Kasumi-1 (cell line): ENCODE data around the gene OR10H1.
"Not testable (repeated sequence)": the region's sequence is repeated elsewhere in the genome, so short reads cannot be mapped to it uniquely, and the experiment has no call there.

ENCODE experiments used
- DNase-seq, 2 experiments: peaks; one replicate each; lab custom pipeline; 2025; lab: John Stamatoyannopoulos, UW

Gene OR10H1

GRCh38 chr19:15815306-15815705, at the start of gene OR10H1:
Gene OR10H1, minus strand, starts transcription at chr19:15815664. Its CDS starts 7,627 bp downstream, at chr19:15808037.
- no peak for DNase-seq

GRCh38 chr19:15864824-15865223, 49.4 kb upstream of the OR10H1 start:
- no peak for DNase-seq

GRCh38 chr19:15863272-15863671, 47.8 kb upstream of the OR10H1 start:
- no peak for DNase-seq

GRCh38 chr19:15862444-15862843, 47.0 kb upstream of the OR10H1 start:
- DNase-seq: no peak

GRCh38 chr19:15860522-15860921, 45.1 kb upstream of the OR10H1 start:
- no peak for DNase-seq

- DNase-seq: no peak
Measured at GRCh38 chr19:15859187-15859586, 43.7 kb upstream of the OR10H1 start.

- no peak for DNase-seq
Measured at GRCh38 chr19:15850385-15850784, 34.9 kb upstream of the OR10H1 start.

GRCh38 chr19:15846923-15847322, 31.5 kb upstream of the OR10H1 start:
- DNase-seq: no peak

- DNase-seq: not testable (repeated sequence)
Measured at GRCh38 chr19:15843894-15844222, 28.4 kb upstream of the OR10H1 start.

- no peak for DNase-seq
Measured at GRCh38 chr19:15843203-15843893, 27.9 kb upstream of the OR10H1 start.

- peak in 1 of 2 experiments; percentile 21 for DNase-seq
Measured at GRCh38 chr19:15841875-15842569, 26.6 kb upstream of the OR10H1 start.

- DNase-seq: no peak
Measured at GRCh38 chr19:15840833-15841232, 25.4 kb upstream of the OR10H1 start.

- DNase-seq: not testable (repeated sequence)
Measured at GRCh38 chr19:15839888-15840287, 24.4 kb upstream of the OR10H1 start.

GRCh38 chr19:15838351-15838750, 22.9 kb upstream of the OR10H1 start:
- no peak for DNase-seq

GRCh38 chr19:15837221-15837731, 21.8 kb upstream of the OR10H1 start:
- DNase-seq: peak in 1 of 2 experiments; percentile 29

- DNase-seq: peak; percentile 98 to 99
Measured at GRCh38 chr19:15836330-15837220, 21.1 kb upstream of the OR10H1 start.

- DNase-seq: peak in 1 of 2 experiments; percentile 43
Measured at GRCh38 chr19:15835565-15836329, 20.3 kb upstream of the OR10H1 start.

- not testable (repeated sequence) for DNase-seq
Measured at GRCh38 chr19:15834232-15834631, 18.8 kb upstream of the OR10H1 start.

GRCh38 chr19:15831626-15832025, 16.2 kb upstream of the OR10H1 start:
- no peak for DNase-seq

- no peak for DNase-seq
Measured at GRCh38 chr19:15829786-15830185, 14.3 kb upstream of the OR10H1 start.

GRCh38 chr19:15829306-15829698, 13.8 kb upstream of the OR10H1 start:
- DNase-seq: no peak
